IMR-90 (cell line): Measurements from ENCODE around the gene RRP15.

Experiments
- BHLHE40 ChIP-seq: fragments of 150-350 bp; IDR thresholded peaks from 2 replicates; pipeline ENCODE4 v1.6.1; 2016; ENCODE audit warnings: mild to moderate bottlenecking, low read depth, low read length
- CEBPB ChIP-seq: IDR thresholded peaks from 2 replicates; pipeline ENCODE4 v1.6.1; 2012; ENCODE audit warnings: low read depth, low read length, improper control_type of control experiment
- MAZ ChIP-seq: IDR thresholded peaks from 2 replicates; pipeline ENCODE4 v1.6.1; 2012; ENCODE audit warnings: low read depth, mild to moderate bottlenecking, low read length, improper control_type of control experiment, moderate library complexity, borderline replicate concordance
- MXI1 ChIP-seq: IDR thresholded peaks from 2 replicates; pipeline ENCODE4 v1.6.1; 2012; ENCODE audit warnings: low read depth, mild to moderate bottlenecking, low read length, moderate library complexity, borderline replicate concordance
- POLR2A ChIP-seq: IDR thresholded peaks from 2 replicates; pipeline ENCODE4 v1.6.1; 2012; ENCODE audit warnings: mild to moderate bottlenecking, low read depth, low read length
- RAD21 ChIP-seq: IDR thresholded peaks from 2 replicates; pipeline ENCODE4 v1.6.1; 2012; ENCODE audit warnings: low read length, improper control_type of control experiment
- RFX5 ChIP-seq: IDR thresholded peaks from 2 replicates; pipeline ENCODE4 v1.8.0; 2012; ENCODE audit warnings: low read depth, mild to moderate bottlenecking, low read length, moderate library complexity
- SMC3 ChIP-seq: fragments of 150-350 bp; IDR thresholded peaks from 2 replicates; pipeline ENCODE4 v1.6.1; 2016; ENCODE audit warnings: low read depth, mild to moderate bottlenecking, antibody characterized with exemption, low read length, moderate library complexity
- TF ChIP-seq, protein P1 (sequence below): conservative IDR thresholded peaks from 2 replicates; pipeline ENCODE4 v1.5.1; 2012; ENCODE audit warnings: mild to moderate bottlenecking, low read depth, low read length, improper control_type of control experiment
- TF ChIP-seq, protein P2 (sequence below): fragments of 150-350 bp; IDR thresholded peaks from 2 replicates; pipeline ENCODE4 v1.6.1; 2016; ENCODE audit warnings: low read depth, mild to moderate bottlenecking, low read length, moderate library complexity, borderline replicate concordance

DNA sequence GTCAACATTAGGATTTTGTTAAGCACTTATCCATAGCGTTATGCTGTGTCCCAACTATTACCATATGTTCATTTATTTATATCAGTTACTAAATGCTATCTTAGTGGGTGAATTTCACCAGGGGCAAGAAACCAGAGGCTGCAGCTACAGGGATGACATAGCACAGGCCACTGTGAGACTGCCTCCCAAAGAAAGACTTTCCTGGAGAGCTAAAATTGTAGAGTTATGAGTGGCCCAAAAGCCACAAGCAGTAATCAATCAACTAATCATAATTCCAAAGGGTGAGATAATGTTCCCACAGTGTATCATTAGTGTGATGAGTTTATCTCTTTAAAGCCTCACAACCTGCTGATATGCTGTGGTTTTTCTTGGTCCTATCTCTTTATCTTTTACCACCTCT, 56.2 kb downstream of the RRP15 start:
- TF ChIP-seq, protein P1, sequence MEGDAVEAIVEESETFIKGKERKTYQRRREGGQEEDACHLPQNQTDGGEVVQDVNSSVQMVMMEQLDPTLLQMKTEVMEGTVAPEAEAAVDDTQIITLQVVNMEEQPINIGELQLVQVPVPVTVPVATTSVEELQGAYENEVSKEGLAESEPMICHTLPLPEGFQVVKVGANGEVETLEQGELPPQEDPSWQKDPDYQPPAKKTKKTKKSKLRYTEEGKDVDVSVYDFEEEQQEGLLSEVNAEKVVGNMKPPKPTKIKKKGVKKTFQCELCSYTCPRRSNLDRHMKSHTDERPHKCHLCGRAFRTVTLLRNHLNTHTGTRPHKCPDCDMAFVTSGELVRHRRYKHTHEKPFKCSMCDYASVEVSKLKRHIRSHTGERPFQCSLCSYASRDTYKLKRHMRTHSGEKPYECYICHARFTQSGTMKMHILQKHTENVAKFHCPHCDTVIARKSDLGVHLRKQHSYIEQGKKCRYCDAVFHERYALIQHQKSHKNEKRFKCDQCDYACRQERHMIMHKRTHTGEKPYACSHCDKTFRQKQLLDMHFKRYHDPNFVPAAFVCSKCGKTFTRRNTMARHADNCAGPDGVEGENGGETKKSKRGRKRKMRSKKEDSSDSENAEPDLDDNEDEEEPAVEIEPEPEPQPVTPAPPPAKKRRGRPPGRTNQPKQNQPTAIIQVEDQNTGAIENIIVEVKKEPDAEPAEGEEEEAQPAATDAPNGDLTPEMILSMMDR, result no peak
- no peak for TF ChIP-seq CEBPB
- TF ChIP-seq MAZ, result no peak
- TF ChIP-seq POLR2A, result no peak
- TF ChIP-seq BHLHE40, result no peak
- no peak for TF ChIP-seq RFX5
- TF ChIP-seq SMC3, result no peak
- TF ChIP-seq, protein P2, sequence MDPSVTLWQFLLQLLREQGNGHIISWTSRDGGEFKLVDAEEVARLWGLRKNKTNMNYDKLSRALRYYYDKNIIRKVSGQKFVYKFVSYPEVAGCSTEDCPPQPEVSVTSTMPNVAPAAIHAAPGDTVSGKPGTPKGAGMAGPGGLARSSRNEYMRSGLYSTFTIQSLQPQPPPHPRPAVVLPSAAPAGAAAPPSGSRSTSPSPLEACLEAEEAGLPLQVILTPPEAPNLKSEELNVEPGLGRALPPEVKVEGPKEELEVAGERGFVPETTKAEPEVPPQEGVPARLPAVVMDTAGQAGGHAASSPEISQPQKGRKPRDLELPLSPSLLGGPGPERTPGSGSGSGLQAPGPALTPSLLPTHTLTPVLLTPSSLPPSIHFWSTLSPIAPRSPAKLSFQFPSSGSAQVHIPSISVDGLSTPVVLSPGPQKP, result no peak
- no peak for TF ChIP-seq MXI1
- no peak for TF ChIP-seq RAD21
